Measurements from ENCODE around the gene NPAS3.

The NPAS3 gene

GRCh38 chr14:33636716-33637115, 698.0 kb downstream of the NPAS3 start:
- Histone ChIP-seq H3K36me3 (ENCODE audit: control insufficient read depth in 2 of 2, insufficient read depth in 1 of 2, low read length in 2 of 2) (no peaks in the 10 kb centered on the region), H3K9me3 (ENCODE audit: control insufficient read depth, insufficient read depth, low read depth, low read length) (no peaks in the 10 kb centered on the region), H3K4me1 (ENCODE audit: control insufficient read depth, insufficient read depth, low read length) (no peaks in the 10 kb centered on the region), H3K4me3 (ENCODE audit: low read depth, low read length) (no peak overlapping the region), H3K27ac (ENCODE audit: extremely low read depth, low read depth, low read length) (no peak overlapping the region)
- TF ChIP-seq ZNF692 (tag by site-specific recombination; IDR thresholded peaks at IDR 0.05) (no peak), ZFP69B (tag by site-specific recombination; IDR thresholded peaks at IDR 0.05) (no peak), ZNF148 (tag by site-specific recombination; IDR thresholded peaks at IDR 0.05; ENCODE audit: borderline replicate concordance) (no peak), ZNF302 (tag by site-specific recombination; IDR thresholded peaks at IDR 0.05; ENCODE audit: low read depth) (no peak), ZNF792 (tag by site-specific recombination; IDR thresholded peaks at IDR 0.05) (no peak), ZNF10 (tag by site-specific recombination; IDR thresholded peaks at IDR 0.05) (no peak), ZNF521 (tag by site-specific recombination; IDR thresholded peaks at IDR 0.05) (no peak), ZNF398 (tag by site-specific recombination; IDR thresholded peaks at IDR 0.05) (no peak)
- CTCF ChIA-PET: no interaction called here
- POLR2A ChIA-PET: no interaction called here

- Histone ChIP-seq H3K36me3 (ENCODE audit: control insufficient read depth in 2 of 2, insufficient read depth in 1 of 2, low read length in 2 of 2) (no peaks in the 10 kb centered on the region), H3K27ac (ENCODE audit: extremely low read depth, low read depth, low read length) (no peak overlapping the region), H3K9me3 (ENCODE audit: control insufficient read depth, insufficient read depth, low read depth, low read length) (no peaks in the 10 kb centered on the region), H3K4me3 (ENCODE audit: low read depth, low read length) (no peak overlapping the region), H3K4me1 (ENCODE audit: control insufficient read depth, insufficient read depth, low read length) (peaks cover 7% of the 10 kb centered on the region)
- ChIA-PET POLR2A (no interaction called here), CTCF (no interaction called here)
- no peak for TF ChIP-seq ZNF596 (tag by site-specific recombination; IDR thresholded peaks at IDR 0.05)
- no peak for TF ChIP-seq ZNF416 (tag by site-specific recombination; IDR thresholded peaks at IDR 0.05)
- TF ChIP-seq ZNF670 (tag by site-specific recombination; IDR thresholded peaks at IDR 0.05; ENCODE audit: low read depth): no peak
- TF ChIP-seq ZNF777 (tag by site-specific recombination; IDR thresholded peaks at IDR 0.05; ENCODE audit: borderline replicate concordance): no peak
- no peak for TF ChIP-seq KLF17 (tag by site-specific recombination; IDR thresholded peaks at IDR 0.05)
- TF ChIP-seq WT1 (tag by site-specific recombination; IDR thresholded peaks at IDR 0.05): no peak
- no peak for TF ChIP-seq ZNF423 (tag by site-specific recombination; IDR thresholded peaks at IDR 0.05)
- TF ChIP-seq PRDM4 (tag by site-specific recombination; IDR thresholded peaks at IDR 0.05): no peak
- TF ChIP-seq ZBTB20 (tag by site-specific recombination; IDR thresholded peaks at IDR 0.05): no peak
- no peak for TF ChIP-seq ZNF391 (tag by site-specific recombination; IDR thresholded peaks at IDR 0.05; ENCODE audit: borderline replicate concordance, low read depth)
- TF ChIP-seq ZNF202 (tag by site-specific recombination; IDR thresholded peaks at IDR 0.05; ENCODE audit: borderline replicate concordance): no peak
- no peak for TF ChIP-seq ZBTB8A (tag by site-specific recombination; IDR thresholded peaks at IDR 0.05)
Observed at GRCh38 chr14:33642080-33642479, 703.4 kb downstream of the NPAS3 start.
